HG03045 (cell line): Measurements from ENCODE around the gene CIPC.
A peak's percentile ranks its signal among the peaks of the same experiment; 100 is the strongest.

Experiments
- ATAC-seq: cut with Tn5 transposase; IDR thresholded peaks from one replicate; pipeline ENCODE4 v1.9.1; 2021; ENCODE audit warnings: mild to moderate bottlenecking, moderate library complexity; ENCODE audit not compliant: unreplicated experiment

The CIPC gene

GRCh38 chr14:77099425-77100167 is 1.5 kb downstream of the CIPC start:
- no peak for ATAC-seq

GRCh38 chr14:77100961-77101360 is 2.9 kb downstream of the CIPC start:
- ATAC-seq = no peak

- ATAC-seq = no peak
These were observed 4.1 kb downstream of the CIPC start for GRCh38 chr14:77102154-77102553.

- ATAC-seq = no peak
These were observed 5.4 kb downstream of the CIPC start for GRCh38 chr14:77103475-77103874.

GRCh38 chr14:77103951-77104350 is 5.9 kb downstream of the CIPC start:
- ATAC-seq = no peak

GRCh38 chr14:77104393-77104792 is 6.3 kb downstream of the CIPC start:
- ATAC-seq = no peak

GRCh38 chr14:77105145-77105939 is 7.3 kb downstream of the CIPC start:
- no peak for ATAC-seq

GRCh38 chr14:77106666-77107065 is 8.6 kb downstream of the CIPC start:
- ATAC-seq = no peak

- ATAC-seq = no peak
These were observed 9.2 kb downstream of the CIPC start for GRCh38 chr14:77107228-77107627.

GRCh38 chr14:77108753-77109152 is 10.7 kb downstream of the CIPC start:
- no peak for ATAC-seq

GRCh38 chr14:77109656-77110055 is 11.6 kb downstream of the CIPC start:
- ATAC-seq = no peak

GRCh38 chr14:77110286-77110685 is 12.2 kb downstream of the CIPC start:
- ATAC-seq = no peak

GRCh38 chr14:77111021-77111420 is 13.0 kb downstream of the CIPC start:
- ATAC-seq = no peak

GRCh38 chr14:77113644-77114043 is 15.6 kb downstream of the CIPC start:
- ATAC-seq = no peak

GRCh38 chr14:77114609-77115008 is 16.6 kb downstream of the CIPC start:
- no peak for ATAC-seq

- no peak for ATAC-seq
These were observed 18.2 kb downstream of the CIPC start for GRCh38 chr14:77116172-77116817.

- no peak for ATAC-seq
These were observed 21.8 kb downstream of the CIPC start for GRCh38 chr14:77119851-77120250.

GRCh38 chr14:77120771-77121743 is 23.0 kb downstream of the CIPC start:
- ATAC-seq = peak; percentile 83

GRCh38 chr14:77122526-77123125 is 24.6 kb downstream of the CIPC start:
- no peak for ATAC-seq
